Measurements from ENCODE around the gene ZC3HAV1L. TPM values are rescaled to one million over a fixed set of nuclear protein-coding genes. Genes with fewer than 3 reads are reported as not detected.
"Not testable (repeated sequence)": the region's sequence is repeated elsewhere in the genome, so short reads cannot be mapped to it uniquely, and the experiment has no call there.

The ZC3HAV1L gene
- polyA plus RNA-seq, 1 donor: 16.2 TPM

GRCh38 chr7:139051655-139052054, 15.8 kb upstream of the ZC3HAV1L start:
- no peak for DNase-seq

- DNase-seq: no peak
These were observed 14.1 kb upstream of the ZC3HAV1L start for GRCh38 chr7:139049936-139050335.

- DNase-seq: no peak
These were observed 13.3 kb upstream of the ZC3HAV1L start for GRCh38 chr7:139049111-139049510.

- DNase-seq: no peak
These were observed 12.1 kb upstream of the ZC3HAV1L start for GRCh38 chr7:139047970-139048369.

GRCh38 chr7:139046143-139046542, 10.3 kb upstream of the ZC3HAV1L start:
- DNase-seq: no peak

GRCh38 chr7:139044813-139045794, 9.3 kb upstream of the ZC3HAV1L start:
- DNase-seq: no peak

GRCh38 chr7:139043823-139044812, 8.3 kb upstream of the ZC3HAV1L start:
- DNase-seq: no peak

- DNase-seq: no peak
These were observed 5.7 kb upstream of the ZC3HAV1L start for GRCh38 chr7:139041378-139042085.

GRCh38 chr7:139038691-139039090, 2.8 kb upstream of the ZC3HAV1L start:
- no peak for DNase-seq

- DNase-seq: no peak
These were observed 1.1 kb upstream of the ZC3HAV1L start for GRCh38 chr7:139036901-139037300.

GRCh38 chr7:139034855-139035585, 822 bp downstream of the ZC3HAV1L start:
- no peak for DNase-seq

- DNase-seq: no peak
These were observed 1.5 kb downstream of the ZC3HAV1L start for GRCh38 chr7:139034336-139034735.

- no peak for DNase-seq
These were observed 2.3 kb downstream of the ZC3HAV1L start for GRCh38 chr7:139033346-139034114.

GRCh38 chr7:139032473-139032872, 3.4 kb downstream of the ZC3HAV1L start:
- no peak for DNase-seq

- no peak for DNase-seq
These were observed 6.5 kb downstream of the ZC3HAV1L start for GRCh38 chr7:139029353-139029752.

- no peak for DNase-seq
These were observed 9.3 kb downstream of the ZC3HAV1L start for GRCh38 chr7:139026551-139026950.

GRCh38 chr7:139025861-139026260, 10.0 kb downstream of the ZC3HAV1L start:
- DNase-seq: not testable (repeated sequence)

GRCh38 chr7:139023076-139023475, 12.8 kb downstream of the ZC3HAV1L start:
- no peak for DNase-seq

GRCh38 chr7:139022286-139022685, 13.6 kb downstream of the ZC3HAV1L start:
- no peak for DNase-seq

GRCh38 chr7:139018910-139019309, 16.9 kb downstream of the ZC3HAV1L start:
- no peak for DNase-seq
